GM12878 (cell line): ENCODE measurements around the gene CNTN4. TPM values are rescaled to one million over a fixed set of nuclear protein-coding genes. Genes with fewer than 3 reads are reported as not detected.
A peak's percentile ranks its signal among the peaks of the same experiment; 100 is the strongest.

Experiments used
- CBFB ChIP-seq: IDR thresholded peaks from 2 replicates; pipeline ENCODE4 v1.6.1; 2016; ENCODE audit warnings: antibody characterized with exemption, low read depth
- DPF2 ChIP-seq: fragments of 450-650 bp; IDR thresholded peaks from 2 replicates; pipeline ENCODE4 v1.6.1; 2017; ENCODE audit warnings: mild to moderate bottlenecking
- MEF2B ChIP-seq: fragments of 450-650 bp; IDR thresholded peaks from 2 replicates; pipeline ENCODE4 v1.6.1; 2018; ENCODE audit warnings: mild to moderate bottlenecking, moderate library complexity; ENCODE audit not compliant: partially characterized antibody, poor library complexity, severe bottlenecking
- NBN ChIP-seq: fragments of 450-650 bp; IDR thresholded peaks from 2 replicates; pipeline ENCODE4 v1.6.1; 2016
- POLR2AphosphoS5 ChIP-seq: IDR thresholded peaks from 2 replicates; pipeline ENCODE4 v1.6.1; 2011; ENCODE audit warnings: mild to moderate bottlenecking, low read length, inconsistent platforms
- POU2F2 ChIP-seq: IDR thresholded peaks from 3 replicates; pipeline ENCODE4 v1.6.1; 2011; ENCODE audit warnings: low read depth, mild to moderate bottlenecking, low read length, borderline replicate concordance
- STAT1 ChIP-seq: fragments of 450-650 bp; conservative IDR thresholded peaks from 2 replicates; pipeline ENCODE4 v1.6.1; 2014; ENCODE audit warnings: antibody characterized with exemption, mild to moderate bottlenecking
- SUPT20H ChIP-seq: IDR thresholded peaks from 2 replicates; pipeline ENCODE4 v1.6.1; 2011; ENCODE audit warnings: low read depth, mild to moderate bottlenecking, low read length, moderate library complexity, borderline replicate concordance; ENCODE audit not compliant: control insufficient read depth
- TCF3 ChIP-seq: IDR thresholded peaks from 2 replicates; pipeline ENCODE4 v1.6.1; 2012; ENCODE audit warnings: low read depth, mild to moderate bottlenecking, low read length, borderline replicate concordance; ENCODE audit not compliant: insufficient read depth
- ZBTB40 ChIP-seq: fragments of 450-650 bp; IDR thresholded peaks from 2 replicates; pipeline ENCODE4 v1.6.1; 2016; ENCODE audit warnings: mild to moderate bottlenecking, moderate library complexity, borderline replicate concordance
- ZNF274 ChIP-seq: IDR thresholded peaks from one replicate; pipeline ENCODE4 v1.8.0; 2011; ENCODE audit not compliant: insufficient read length, insufficient read depth
- polyA plus RNA-seq, 11 experiments: library from polyadenylated mRNA; depleted of rRNA in 4 of 11; unstranded in 6 of 11; stranded (reverse) in 5 of 11; fragments of >200 nt; fragmentation: Nextera tagmentation in 4 of 11; fragmentation: Illumina TruSeq in 1 of 11; extraction: Ambion mirVana in 4 of 11; extraction: Trizol in 1 of 11; gene quantifications; 1 replicate in 1 of 11; 2 replicates in 10 of 11; pipeline versions ENCODE4 v1.2.1 to v1.2.3, GENCODE V29; 2011 to 2016; ENCODE audit warnings: inconsistent platforms in 2 of 11, missing spikeins in 2 of 11, low read depth in 1 of 11
- total RNA-seq, 4 experiments: library from RNA; depleted of rRNA in 3 of 4; stranded (reverse); fragments of >200 nt in 3 of 4; fragmentation: Illumina TruSeq in 1 of 4; extraction: Trizol in 1 of 4; gene quantifications; 2 replicates each; pipeline versions ENCODE4 v1.2.1 to v1.2.3, GENCODE V29; 2013 to 2021
- TF ChIP-seq, protein P1 (sequence below): fragments of 450-650 bp; formaldehyde crosslinking; IDR thresholded peaks from 2 replicates; pipeline ENCODE4 v1.4.0; 2022; ENCODE audit warnings: mild to moderate bottlenecking, moderate library complexity
- TF ChIP-seq, protein P2 (sequence below): fragments of 450-650 bp; IDR thresholded peaks from 2 replicates; pipeline ENCODE4 v1.6.1; 2016; ENCODE audit warnings: mild to moderate bottlenecking
- TF ChIP-seq, protein P3 (sequence below): fragments of 450-650 bp; formaldehyde crosslinking; IDR thresholded peaks from 2 replicates; pipeline ENCODE4 v1.5.0; 2022; ENCODE audit warnings: mild to moderate bottlenecking, missing genetic modification characterization

The CNTN4 gene
- total and polyA plus RNA-seq, 10 of the 15 experiments (the other 5 are each of a cell fraction or from before 2014, with no cell fraction given): 0.05 to 0.43 (median 0.15) TPM; not detected in 1

DNA sequence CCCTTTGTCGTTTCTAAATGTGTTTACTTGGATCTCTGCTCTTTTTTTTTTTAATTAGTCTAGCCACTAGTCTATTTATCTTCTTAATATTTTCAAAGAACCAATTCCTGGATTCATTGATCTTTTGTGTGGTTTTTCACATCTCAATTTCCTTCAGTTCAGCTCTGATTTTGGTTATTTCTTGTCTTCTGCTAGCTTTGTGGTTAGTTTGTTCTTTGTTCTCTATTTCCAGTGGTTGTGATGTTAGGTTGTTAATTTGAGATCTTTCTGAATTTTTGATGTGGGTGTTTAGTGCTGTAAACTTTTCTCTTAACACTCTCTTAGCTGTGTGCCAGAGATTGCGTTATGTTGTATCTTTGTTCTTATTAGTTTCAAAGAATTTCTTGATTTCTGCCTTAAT, 446.1 kb downstream of the CNTN4 start (continued):
- TF ChIP-seq, protein P1, sequence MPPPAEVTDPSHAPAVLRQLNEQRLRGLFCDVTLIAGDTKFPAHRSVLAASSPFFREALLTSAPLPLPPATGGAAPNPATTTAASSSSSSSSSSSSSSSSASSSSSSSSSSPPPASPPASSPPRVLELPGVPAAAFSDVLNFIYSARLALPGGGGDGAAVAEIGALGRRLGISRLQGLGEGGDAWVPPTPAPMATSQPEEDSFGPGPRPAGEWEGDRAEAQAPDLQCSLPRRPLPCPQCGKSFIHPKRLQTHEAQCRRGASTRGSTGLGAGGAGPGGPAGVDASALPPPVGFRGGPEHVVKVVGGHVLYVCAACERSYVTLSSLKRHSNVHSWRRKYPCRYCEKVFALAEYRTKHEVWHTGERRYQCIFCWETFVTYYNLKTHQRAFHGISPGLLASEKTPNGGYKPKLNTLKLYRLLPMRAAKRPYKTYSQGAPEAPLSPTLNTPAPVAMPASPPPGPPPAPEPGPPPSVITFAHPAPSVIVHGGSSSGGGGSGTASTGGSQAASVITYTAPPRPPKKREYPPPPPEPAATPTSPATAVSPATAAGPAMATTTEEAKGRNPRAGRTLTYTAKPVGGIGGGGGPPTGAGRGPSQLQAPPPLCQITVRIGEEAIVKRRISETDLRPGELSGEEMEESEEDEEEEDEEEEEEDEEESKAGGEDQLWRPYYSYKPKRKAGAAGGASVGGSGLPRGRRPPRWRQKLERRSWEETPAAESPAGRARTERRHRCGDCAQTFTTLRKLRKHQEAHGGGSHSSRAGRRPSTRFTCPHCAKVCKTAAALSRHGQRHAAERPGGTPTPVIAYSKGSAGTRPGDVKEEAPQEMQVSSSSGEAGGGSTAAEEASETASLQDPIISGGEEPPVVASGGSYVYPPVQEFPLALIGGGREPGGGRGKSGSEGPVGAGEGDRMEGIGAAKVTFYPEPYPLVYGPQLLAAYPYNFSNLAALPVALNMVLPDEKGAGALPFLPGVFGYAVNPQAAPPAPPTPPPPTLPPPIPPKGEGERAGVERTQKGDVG (CRISPR knock-in tag): no peak
- peak; percentile 38 for TF ChIP-seq MEF2B
- TF ChIP-seq STAT1: no peak
- TF ChIP-seq CBFB: no peak
- no peak for TF ChIP-seq POU2F2
- no peak for TF ChIP-seq POLR2AphosphoS5
- TF ChIP-seq ZNF274: no peak
- no peak for TF ChIP-seq SUPT20H
- TF ChIP-seq NBN: 0 out of 2 replicates have a peak, but pooled peaks have one; percentile 51
- TF ChIP-seq DPF2: no peak
- TF ChIP-seq, protein P2, sequence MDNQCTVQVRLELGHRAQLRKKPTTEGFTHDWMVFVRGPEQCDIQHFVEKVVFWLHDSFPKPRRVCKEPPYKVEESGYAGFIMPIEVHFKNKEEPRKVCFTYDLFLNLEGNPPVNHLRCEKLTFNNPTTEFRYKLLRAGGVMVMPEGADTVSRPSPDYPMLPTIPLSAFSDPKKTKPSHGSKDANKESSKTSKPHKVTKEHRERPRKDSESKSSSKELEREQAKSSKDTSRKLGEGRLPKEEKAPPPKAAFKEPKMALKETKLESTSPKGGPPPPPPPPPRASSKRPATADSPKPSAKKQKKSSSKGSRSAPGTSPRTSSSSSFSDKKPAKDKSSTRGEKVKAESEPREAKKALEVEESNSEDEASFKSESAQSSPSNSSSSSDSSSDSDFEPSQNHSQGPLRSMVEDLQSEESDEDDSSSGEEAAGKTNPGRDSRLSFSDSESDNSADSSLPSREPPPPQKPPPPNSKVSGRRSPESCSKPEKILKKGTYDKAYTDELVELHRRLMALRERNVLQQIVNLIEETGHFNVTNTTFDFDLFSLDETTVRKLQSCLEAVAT: 0 out of 2 replicates have a peak, but pooled peaks have one; percentile 58
- no peak for TF ChIP-seq TCF3
- TF ChIP-seq, protein P3, sequence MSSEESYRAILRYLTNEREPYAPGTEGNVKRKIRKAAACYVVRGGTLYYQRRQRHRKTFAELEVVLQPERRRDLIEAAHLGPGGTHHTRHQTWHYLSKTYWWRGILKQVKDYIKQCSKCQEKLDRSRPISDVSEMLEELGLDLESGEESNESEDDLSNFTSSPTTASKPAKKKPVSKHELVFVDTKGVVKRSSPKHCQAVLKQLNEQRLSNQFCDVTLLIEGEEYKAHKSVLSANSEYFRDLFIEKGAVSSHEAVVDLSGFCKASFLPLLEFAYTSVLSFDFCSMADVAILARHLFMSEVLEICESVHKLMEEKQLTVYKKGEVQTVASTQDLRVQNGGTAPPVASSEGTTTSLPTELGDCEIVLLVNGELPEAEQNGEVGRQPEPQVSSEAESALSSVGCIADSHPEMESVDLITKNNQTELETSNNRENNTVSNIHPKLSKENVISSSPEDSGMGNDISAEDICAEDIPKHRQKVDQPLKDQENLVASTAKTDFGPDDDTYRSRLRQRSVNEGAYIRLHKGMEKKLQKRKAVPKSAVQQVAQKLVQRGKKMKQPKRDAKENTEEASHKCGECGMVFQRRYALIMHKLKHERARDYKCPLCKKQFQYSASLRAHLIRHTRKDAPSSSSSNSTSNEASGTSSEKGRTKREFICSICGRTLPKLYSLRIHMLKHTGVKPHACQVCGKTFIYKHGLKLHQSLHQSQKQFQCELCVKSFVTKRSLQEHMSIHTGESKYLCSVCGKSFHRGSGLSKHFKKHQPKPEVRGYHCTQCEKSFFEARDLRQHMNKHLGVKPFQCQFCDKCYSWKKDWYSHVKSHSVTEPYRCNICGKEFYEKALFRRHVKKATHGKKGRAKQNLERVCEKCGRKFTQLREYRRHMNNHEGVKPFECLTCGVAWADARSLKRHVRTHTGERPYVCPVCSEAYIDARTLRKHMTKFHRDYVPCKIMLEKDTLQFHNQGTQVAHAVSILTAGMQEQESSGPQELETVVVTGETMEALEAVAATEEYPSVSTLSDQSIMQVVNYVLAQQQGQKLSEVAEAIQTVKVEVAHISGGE: no peak
- no peak for TF ChIP-seq ZBTB40
